ENCODE results near the gene MFSD6.
"Not testable (repeated sequence)": the region's sequence is repeated elsewhere in the genome, so short reads cannot be mapped to it uniquely, and the experiment has no call there.

Gene MFSD6

DNA sequence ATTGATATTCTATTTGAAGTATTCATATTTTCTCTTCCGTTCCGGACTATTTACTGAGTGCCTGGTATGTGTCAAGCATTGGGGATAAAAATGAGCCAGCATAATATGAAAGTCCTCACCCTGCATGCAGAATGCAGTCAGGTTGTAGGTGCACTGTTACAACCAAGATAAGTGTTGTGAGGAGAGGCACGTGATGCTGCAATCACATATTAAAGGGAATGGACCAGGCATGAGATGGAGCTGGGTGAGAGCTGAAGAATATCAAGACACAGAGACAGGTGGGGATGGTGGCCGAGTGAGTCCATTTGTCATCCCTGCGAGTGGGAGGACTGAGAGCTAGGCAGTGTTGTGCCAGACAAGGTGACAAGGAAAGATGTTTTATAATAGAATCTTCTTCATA is 52.3 kb downstream of the MFSD6 start:
- in situ Hi-C loops (cut with MboI; ENCODE audit: low sequenced_read_pairs), result no loop called here

DNA sequence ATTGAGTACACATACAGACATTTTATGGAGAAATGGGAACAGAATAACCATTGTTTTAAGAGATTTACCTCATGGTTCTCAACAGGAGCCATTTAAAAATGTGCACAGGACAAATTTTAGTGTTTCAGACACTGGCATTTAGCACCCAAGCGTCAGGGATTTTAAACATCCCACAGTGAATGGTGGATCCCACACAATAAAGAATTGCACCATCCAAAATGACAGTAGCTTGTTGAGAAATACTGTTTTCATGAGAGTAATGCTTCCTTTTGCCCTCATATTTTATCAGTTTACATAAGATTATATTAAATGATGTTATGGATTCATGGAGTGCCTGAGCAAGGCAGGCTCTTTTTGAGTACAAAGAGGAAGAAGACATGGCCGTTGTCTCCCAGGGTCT is 54.0 kb downstream of the MFSD6 start:
- in situ Hi-C loops (cut with MboI; ENCODE audit: low sequenced_read_pairs), result no loop called here

DNA sequence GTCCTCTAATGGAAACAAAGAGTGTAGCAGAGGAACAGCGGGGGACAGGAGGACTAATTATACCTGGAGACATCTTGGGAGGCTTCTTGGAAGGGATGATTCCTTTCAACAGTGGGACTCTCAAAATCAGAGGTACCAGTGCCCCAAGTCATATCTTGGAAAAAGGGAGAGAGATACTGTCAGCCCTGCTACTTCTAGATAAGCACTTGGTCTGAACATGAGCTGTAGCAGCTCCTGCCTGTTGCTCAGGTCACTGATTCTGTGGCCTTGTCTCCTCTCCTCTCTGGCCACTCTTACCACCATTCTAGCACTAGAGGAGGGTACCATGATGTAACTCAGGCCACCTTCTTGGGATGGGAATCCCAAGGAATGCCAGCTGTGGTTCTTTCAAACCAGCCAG is 54.5 kb downstream of the MFSD6 start:
- in situ Hi-C loops (cut with MboI; ENCODE audit: low sequenced_read_pairs), result no loop called here

DNA sequence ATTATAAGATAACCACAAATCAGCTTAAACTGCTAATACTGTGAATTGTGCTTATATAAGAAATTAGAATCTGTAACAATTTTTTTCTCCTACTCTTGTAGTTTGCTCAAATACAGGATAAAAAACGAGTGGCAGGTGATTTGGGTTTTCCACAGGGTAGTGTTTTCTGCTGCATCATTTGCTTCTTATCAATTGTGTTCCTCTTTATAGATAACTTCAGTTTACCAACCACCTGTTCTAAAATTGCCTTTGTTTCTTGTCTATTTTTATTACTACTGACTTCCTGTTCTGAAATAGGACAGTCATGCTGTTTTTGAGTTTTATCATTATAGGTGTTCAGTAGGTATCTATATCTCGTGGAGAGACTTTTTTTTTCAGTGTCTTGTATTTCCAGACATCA is 56.9 kb downstream of the MFSD6 start:
- in situ Hi-C loops (cut with MboI; ENCODE audit: low sequenced_read_pairs), result no loop called here

DNA sequence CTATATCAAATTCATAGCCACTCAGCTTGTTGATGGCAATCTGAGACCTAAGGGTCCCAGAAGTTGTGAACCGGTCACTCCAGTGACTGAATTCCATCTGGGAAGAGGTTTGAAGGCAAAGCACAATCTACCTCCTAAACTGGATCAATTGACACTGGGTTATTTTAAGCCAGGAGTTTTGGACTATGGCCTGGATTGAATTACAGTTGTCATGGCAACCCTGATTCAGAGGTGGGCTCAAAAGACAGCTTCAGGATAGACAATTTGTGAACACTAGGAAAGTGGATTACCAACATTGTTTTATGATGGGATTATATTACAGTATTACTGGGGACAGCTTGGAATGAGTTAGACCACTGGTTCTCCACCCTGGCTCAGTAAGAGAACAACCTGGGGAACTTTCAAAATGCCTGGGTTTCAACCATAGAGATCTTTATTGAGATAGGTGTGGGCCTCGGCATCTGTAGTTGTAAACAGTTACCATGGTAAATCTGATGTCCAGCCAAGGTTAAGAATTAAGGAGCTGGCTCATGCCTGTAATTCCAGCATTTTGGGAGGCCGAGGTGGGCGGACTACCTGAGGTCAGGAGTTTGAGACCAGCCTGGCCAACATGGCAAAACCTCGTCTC is 58.8 kb downstream of the MFSD6 start:
- in situ Hi-C loops (cut with MboI; ENCODE audit: low sequenced_read_pairs), result no loop called here

DNA sequence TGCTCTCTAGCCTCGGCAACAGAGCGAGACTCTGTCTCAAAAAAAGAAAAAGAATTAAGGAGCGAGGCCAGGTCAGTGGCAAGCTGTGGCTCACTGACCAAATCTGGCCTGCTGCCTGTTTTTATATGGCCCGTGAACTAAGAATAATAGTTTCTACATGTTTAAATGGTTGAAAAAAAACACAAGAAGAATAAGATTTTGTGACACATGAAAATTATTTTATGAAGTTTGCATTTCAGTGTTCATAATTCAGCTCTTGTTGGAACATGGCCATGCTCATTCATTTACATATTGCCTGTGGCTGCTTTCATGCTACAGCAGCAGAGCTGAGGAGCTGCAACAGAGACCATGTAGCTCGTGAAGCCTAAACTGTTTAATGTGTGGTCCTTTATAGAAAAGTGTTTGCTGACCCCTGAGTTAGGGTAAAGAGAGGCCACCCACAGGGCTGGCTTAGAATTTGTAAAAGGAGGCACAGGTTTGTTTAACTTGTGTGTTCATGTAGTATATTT is 59.5 kb downstream of the MFSD6 start:
- in situ Hi-C loops (cut with MboI; ENCODE audit: low sequenced_read_pairs), result no loop called here

DNA sequence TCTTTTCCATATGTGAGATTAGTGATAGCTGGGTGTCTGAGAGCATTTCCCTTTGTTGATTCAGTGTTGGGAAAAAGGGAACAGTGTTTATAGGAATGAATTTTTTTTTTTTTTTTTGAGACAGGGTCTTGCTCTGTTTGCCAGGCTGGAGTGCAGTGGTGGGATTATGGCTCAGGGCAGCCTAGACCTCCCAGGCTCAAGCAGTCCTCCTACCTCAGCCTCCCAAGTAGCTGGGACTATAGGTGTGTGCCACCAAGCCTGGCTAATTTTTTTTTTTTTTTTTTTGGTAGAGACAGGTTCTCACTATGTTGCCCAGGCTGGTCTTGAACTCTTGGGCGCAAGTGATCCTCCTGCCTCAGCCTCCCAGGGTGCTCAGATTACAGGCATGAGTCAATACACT is 60.2 kb downstream of the MFSD6 start:
- in situ Hi-C loops (cut with MboI; ENCODE audit: low sequenced_read_pairs), result not testable (repeated sequence)

DNA sequence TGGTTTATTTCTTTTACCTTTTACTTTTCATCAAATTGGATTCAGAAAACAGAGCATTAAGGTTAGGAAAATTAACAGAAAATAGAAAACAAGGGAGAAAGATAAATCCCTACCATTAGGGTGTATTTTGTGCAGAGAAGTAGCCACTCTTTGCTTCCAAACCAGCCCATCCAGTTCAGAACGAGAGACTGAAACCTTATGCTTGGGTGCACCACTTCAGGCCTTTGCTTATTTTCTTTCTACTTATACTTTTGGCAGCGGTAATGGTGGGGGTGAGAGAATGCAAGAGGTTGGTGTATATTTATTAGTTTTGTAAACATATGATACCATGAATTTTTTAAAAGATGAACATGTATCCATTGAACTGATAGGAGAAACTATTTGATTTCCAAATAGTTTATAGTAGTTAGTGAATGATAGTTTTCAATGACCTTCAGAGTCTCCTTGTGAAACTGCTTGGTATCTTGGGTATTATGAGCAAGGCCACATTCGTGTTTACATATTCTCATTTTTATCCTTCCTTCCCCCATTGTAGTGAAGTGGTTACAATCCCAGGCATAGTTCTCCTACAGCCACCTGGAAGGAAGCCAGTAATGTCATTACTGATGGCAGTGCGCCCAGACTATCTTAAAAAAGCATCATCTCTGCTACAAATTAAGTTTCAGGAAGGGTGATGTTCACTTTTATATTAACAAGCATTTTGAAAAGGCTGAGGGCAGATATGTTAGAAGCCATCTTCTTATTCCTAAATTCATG is 60.8 kb downstream of the MFSD6 start:
- in situ Hi-C loops (cut with MboI; ENCODE audit: low sequenced_read_pairs), result no loop called here

DNA sequence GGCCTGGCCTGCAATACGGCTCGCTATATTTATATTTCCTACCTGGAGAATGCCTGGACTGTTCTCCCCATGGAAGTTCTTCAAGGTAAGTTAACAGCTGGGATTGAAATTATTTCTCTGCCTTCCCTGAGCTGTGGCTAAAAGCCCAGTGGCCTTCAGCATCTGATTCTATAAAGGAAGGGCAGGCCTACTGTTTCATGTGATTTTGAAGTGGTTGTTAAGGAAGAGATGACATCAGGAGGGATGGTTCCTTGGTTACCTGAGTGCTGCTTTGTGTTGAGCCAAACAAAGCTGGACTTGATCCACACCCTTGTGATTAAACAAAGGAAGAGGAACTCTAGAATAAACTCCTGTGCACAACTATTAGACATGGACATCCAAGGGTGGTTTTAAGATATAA is 61.6 kb downstream of the MFSD6 start:
- in situ Hi-C loops (cut with MboI; ENCODE audit: low sequenced_read_pairs), result no loop called here

DNA sequence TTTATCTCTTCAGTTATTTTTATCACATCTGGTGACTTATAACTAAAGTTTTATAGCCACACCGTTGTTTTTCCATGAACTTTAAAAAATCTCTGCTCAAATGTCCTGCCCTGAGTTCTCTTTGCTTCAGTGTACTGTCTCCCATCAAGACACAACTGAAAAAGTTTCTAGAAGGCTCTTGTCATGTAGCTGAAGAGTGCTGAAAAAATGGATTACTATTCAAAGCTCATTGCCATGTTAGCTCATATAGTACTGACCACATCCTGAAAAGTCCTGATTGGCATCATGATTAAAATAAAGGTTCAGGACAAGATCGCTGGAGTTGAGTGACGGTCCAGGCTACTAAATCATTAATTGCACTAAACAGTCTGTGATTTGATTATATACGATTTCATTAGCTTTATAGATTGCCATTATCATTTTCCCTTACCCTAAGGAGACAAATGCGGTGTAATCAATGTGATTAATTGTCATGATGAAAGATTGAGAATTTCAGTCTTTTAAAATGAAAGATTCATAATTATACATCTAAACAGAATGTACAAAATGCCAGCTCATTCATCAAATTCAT is 62.2 kb downstream of the MFSD6 start:
- in situ Hi-C loops (cut with MboI; ENCODE audit: low sequenced_read_pairs), result no loop called here

DNA sequence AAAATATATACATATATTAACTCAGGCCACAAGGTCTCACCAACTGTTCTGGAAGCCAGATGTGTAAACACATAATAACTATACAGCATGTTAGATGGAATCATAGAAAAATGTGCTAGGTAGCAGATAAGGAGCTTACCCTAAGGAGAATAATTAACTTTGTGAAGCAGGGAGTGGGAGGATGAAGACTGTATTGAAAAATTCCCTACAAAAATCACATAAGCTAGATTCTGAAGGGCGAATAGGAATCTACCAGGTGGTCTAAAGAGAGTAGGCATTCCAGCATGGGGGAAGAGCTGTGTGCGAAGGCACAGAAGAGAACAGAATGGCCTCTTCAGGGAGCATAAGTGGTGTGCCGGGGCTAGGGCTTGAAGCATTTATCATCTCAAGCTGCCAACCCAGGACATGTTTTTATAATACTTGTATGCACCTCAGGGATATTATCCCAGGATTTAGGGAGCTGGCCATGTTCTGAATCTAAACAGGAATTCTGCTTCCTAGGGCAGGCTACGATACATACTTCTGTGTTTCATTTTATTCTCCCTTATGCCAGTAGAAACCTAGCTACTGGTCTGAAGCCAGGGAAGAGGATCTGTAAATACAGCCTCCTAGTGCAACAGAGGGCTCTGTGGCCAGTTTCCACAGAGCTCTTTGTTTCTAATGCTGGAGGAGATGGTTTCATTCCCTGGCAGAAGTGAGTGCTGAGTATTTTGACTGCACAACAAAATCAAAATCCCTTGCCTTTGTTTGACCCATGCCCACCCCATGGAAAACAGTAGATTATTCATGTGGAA is 69.7 kb downstream of the MFSD6 start:
- in situ Hi-C loops (cut with MboI; ENCODE audit: low sequenced_read_pairs), result no loop called here

DNA sequence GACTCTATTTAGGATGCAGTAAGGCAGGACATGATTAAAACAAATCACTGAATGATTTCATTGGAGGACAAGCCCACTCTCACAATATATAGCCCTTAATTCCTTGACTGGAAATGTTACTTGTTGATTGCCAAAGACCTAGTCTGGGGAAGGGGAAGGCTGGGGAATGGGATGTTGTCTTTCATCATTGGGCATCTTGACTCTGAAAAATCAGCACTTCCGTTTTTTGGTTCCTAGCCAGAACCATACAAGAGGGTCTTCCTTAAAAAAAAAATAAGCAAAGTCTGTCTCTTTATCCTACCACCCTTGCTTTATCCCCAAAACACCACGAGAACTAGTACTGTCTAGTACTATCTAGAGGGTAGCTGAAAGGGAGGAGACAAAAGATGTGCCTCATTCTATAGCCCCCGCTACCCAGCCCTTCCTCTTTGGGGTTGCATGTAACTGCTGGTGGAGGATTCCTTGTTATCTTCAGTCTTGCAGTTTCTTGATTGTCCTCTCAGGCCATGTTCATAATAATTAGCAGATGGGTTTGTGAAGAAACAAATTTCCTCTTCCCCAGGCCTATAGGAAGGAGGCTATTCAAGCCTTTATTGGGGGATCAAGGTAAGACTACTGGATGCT is 70.5 kb downstream of the MFSD6 start:
- in situ Hi-C loops (cut with MboI; ENCODE audit: low sequenced_read_pairs), result no loop called here

DNA sequence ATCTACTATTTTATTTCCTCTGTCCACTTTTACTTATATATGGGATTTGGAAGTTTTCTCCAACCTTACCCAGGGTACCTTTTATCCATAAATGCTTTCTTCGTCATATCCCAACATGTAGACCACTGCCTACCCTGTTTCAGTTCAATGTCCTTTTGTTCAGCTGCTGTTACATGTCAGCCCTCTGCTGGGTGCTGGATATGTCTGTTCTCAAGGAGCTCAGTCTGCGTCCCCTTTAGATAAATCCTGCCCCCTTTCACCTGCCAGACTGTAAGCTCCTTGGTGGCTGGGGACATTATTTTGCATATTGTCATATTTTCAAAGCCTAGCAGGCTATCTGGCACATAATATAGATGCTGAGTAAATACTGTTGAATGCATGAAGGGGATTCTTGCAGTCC is 73.2 kb downstream of the MFSD6 start:
- in situ Hi-C loops (cut with MboI; ENCODE audit: low sequenced_read_pairs), result no loop called here

DNA sequence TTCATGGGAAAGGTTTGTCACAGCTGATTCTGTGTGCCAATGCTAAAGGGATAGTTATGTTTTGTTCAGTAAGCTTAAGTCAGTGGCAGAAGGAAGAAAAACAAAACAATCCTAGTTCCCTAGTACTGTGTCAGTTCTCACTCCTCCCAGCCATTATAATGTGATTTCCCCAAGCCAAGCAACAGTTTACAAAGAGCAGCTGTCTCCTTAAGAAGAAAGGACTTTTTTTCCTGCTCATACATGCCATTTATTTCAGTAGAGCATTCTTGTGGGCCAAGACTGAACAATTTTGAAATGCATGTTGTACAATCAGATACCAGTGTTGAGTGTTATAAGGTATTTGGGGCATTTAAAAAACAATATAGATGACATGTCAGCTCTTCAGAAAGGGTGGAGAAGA is 74.3 kb downstream of the MFSD6 start:
- in situ Hi-C loops (cut with MboI; ENCODE audit: low sequenced_read_pairs), result no loop called here

DNA sequence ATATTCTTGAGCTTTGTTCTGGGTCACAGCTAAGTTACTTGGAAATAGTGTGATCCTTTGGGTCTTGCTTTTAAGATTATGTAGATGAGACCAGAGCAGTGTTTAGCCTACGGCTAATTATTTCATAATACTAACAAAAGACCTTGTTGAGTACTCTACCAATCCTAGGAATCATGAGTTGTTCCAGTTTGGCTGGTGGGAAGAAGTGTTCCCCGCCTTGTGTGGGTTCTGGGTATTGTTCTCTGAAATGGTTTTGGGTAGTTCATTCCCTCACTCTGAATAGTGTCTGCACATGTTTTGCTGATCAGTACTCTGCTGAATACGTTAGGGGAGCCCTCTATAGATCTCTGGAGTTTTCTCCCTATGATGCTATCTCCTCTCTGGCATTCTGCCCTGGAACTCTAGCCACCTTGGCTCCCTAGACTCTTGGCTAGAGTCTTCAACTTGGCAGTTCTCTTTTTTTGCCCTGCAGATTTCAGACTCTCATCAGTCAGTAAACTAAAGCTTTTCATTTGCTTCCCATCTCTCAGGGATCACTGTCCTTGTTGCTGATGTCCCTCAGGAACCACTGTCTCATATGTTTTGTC is 78.0 kb downstream of the MFSD6 start:
- in situ Hi-C loops (cut with MboI; ENCODE audit: low sequenced_read_pairs), result no loop called here

DNA sequence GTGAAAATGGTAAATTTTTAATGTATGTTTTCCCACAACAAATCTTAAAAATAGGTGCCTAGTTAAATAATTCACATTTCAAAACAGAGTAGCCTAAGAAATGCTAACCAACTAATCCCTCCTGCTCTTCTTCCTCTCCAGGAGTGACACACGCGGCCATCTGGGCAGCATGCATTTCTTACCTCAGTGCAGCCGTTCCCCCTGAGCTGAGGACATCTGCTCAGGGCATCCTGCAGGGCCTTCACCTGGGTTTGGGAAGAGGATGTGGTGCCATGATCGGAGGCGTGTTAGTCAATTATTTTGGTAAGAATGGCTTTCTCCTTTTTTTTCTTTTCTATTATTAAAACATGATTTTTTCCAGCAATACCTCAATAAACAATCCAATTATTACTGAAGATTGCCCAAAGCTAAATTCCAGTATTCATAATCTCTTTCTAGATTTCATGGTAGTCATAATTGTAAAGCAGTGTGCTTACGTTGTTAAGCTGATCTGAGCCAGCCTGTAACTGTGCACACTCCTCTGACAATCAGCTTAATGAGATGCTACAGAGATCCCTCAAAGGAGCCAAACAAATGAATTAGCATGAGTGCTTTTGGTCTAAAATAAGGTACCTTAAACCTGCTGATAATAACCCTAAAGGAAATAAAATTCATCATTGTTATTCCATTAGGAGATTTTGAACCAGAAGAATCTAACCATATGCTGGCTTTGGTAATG is 80.5 kb downstream of the MFSD6 start:
- in situ Hi-C loops (cut with MboI; ENCODE audit: low sequenced_read_pairs), result no loop called here

DNA sequence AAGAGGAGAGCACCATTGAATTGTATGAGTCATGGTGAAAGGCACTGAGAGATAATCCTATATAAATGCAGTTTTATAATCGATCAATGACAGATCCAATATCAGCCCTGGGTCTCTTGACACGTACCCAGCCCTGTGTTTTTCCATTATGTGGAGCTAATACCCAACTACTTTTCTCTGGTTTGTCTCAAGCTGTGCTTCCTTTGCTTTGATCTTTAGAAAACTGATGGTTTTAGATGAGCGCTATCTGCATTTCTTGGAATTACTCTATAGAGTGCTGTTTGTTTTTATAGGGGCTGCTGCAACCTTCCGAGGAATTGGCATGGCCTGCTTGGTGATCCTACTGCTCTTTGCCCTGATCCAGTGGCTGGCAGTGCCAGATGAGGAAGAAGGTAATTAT is 81.3 kb downstream of the MFSD6 start:
- in situ Hi-C loops (cut with MboI; ENCODE audit: low sequenced_read_pairs), result no loop called here

DNA sequence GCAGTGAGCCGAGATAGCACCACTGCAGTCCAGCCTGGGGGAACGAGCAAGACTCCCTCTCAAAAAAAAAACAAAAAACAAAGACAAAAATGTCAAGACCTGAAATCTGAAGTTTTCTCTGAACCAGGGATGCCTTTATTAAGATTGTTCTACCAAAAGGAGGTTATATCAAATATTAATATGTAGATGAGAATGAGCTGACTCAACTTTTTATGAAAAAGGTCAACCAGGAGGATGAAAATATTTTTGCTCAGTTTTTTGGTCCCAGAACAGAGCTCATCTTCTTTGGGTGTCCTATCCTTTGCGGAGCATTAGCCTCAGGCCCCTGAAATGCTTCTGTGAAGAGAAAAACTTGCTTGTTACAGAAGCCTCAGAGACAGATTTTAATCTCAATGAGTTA is 82.3 kb downstream of the MFSD6 start:
- in situ Hi-C loops (cut with MboI; ENCODE audit: low sequenced_read_pairs), result no loop called here

DNA sequence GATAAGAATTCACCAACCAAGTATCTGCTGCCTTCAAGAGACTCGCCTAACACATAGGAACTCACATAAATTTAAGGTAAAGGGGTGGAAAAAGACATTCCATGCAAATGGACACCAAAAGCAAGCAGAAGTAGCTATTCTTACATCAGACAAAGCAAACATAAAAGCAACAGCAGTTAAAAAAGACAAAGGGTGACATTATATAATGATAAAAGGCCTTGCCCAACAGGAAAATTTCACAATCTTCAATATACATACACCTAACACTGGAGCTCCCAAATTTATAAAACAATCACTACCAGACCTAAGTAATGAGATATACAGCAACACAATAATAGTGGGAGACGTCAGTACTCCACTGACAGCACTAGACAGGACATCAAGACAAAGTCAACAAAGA is 84.9 kb downstream of the MFSD6 start:
- in situ Hi-C loops (cut with MboI; ENCODE audit: low sequenced_read_pairs), result no loop called here

DNA sequence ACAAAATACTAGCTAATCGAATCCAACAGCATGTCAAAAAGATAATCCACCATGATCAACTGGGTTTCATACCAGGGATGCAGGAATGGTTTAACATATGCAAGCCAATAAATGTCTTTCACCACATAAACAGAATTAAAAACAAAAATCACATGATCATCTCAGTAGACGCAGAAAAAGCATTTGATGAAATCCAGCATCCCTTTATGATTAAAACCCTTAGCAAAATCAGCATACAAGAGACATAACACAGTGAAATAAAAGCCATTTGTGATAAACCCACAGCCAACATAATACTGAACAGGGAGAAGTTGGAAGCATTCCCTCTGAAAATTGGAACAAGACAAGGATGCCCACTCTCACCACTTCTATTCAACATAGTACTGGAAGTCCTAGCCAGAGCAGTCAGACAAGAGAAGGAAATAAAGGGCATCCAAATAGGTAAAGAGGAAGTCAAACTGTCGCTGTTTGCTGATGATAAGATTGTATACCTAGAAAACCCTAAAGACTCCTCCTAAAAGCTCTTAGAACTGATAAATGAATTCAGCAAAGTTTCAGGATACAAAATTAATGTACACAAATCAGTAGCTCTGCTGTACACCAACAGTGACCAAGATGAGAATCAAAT is 86.6 kb downstream of the MFSD6 start:
- in situ Hi-C loops (cut with MboI; ENCODE audit: low sequenced_read_pairs), result not testable (repeated sequence)

Measured in HL-60/S4 (cell line).